SK-N-SH (cell line): ENCODE measurements around the gene ADAM21. TPM values are rescaled to one million over a fixed set of nuclear protein-coding genes. Genes with fewer than 3 reads are reported as not detected.

Experiments used
- CTCF ChIA-PET: fragments of 300-600, 350-600 bp; formaldehyde crosslinking; extraction: SDS; loops from one replicate; lab custom pipeline; 2021; lab: Yijun Ruan, JAX
- POLR2A ChIA-PET: fragments of 350-600 bp; sonication (Branson Sonifier 250); formaldehyde crosslinking; extraction: SDS; loops from one replicate; lab custom pipeline; 2020; ENCODE audit warnings: antibody characterized with exemption, inconsistent platforms; lab: Yijun Ruan, JAX
- DNase-seq: peaks from one replicate; pipeline ENCODE4 v3.0.0; 2012
- H2AFZ ChIP-seq: fragments of 200-600 bp; sonication (generic); 2 replicates; pipeline ENCODE4 v1.8.1; 2016; ENCODE audit warnings: antibody characterized with exemption, mild to moderate bottlenecking, low read depth
- H3F3A ChIP-seq: fragments of 200-600 bp; sonication (generic); replicated peaks from 2 replicates; pipeline ENCODE3; 2016; ENCODE audit warnings: antibody characterized with exemption, mild to moderate bottlenecking; ENCODE audit not compliant: insufficient read depth
- H3K27ac ChIP-seq, 2 experiments: fragments of 200-500 bp in 1 of 2; fragments of 200-600 bp in 1 of 2; sonication (Bioruptor generic) in 1 of 2; sonication (generic), shearing (Covaris generic) in 1 of 2; 2 replicates each; pipeline versions ENCODE4 v1.5.1 to v1.6.1; 2014 to 2016; ENCODE audit warnings: low read depth in 2 of 2, inconsistent platforms in 1 of 2, low read length in 1 of 2, mild to moderate bottlenecking in 1 of 2, mixed read lengths in 1 of 2
- H3K27me3 ChIP-seq: fragments of 200-600 bp; sonication (generic), shearing (Covaris generic); 2 replicates; pipeline ENCODE4 v1.6.1; 2016; ENCODE audit warnings: mixed run types; ENCODE audit not compliant: insufficient read depth
- H3K36me3 ChIP-seq, 2 experiments: fragments of 200-500 bp in 1 of 2; fragments of 200-600 bp in 1 of 2; sonication (Bioruptor generic) in 1 of 2; sonication (generic) in 1 of 2; replicated peaks in 1 of 2; 2 replicates each; pipeline versions ENCODE3 to v1.5.1; 2014 to 2016; ENCODE audit warnings: low read length in 1 of 2, mild to moderate bottlenecking in 1 of 2; ENCODE audit not compliant: insufficient read depth in 2 of 2, control insufficient read depth in 1 of 2
- H3K4me1 ChIP-seq, 2 experiments: fragments of 200-500 bp in 1 of 2; fragments of 200-600 bp in 1 of 2; sonication (Bioruptor generic) in 1 of 2; sonication (generic), shearing (Covaris generic) in 1 of 2; 2 replicates each; pipeline versions ENCODE4 v1.5.1 to v1.6.1; 2014 to 2016; ENCODE audit warnings: low read depth in 1 of 2, low read length in 1 of 2, mixed run types in 1 of 2; ENCODE audit not compliant: insufficient read depth in 2 of 2, control insufficient read depth in 1 of 2
- H3K4me2 ChIP-seq: fragments of 200-600 bp; sonication (generic), shearing (Covaris generic); 2 replicates; pipeline ENCODE4 v1.6.1; 2017; ENCODE audit warnings: mixed run types
- H3K4me3 ChIP-seq, 2 experiments: fragments of 200-500 bp in 1 of 2; fragments of 200-600 bp in 1 of 2; sonication (Bioruptor generic) in 1 of 2; sonication (generic), shearing (Covaris generic) in 1 of 2; 2 replicates each; pipeline versions ENCODE4 v1.5.1 to v1.8.1; 2014 to 2016; ENCODE audit warnings: low read depth in 2 of 2, inconsistent platforms in 1 of 2, low read length in 1 of 2, mild to moderate bottlenecking in 1 of 2, mixed read lengths in 1 of 2, moderate library complexity in 1 of 2
- H3K79me2 ChIP-seq: fragments of 200-600 bp; sonication (generic); 2 replicates; pipeline ENCODE4 v1.8.1; 2017; ENCODE audit warnings: mild to moderate bottlenecking; ENCODE audit not compliant: insufficient read depth
- H3K9ac ChIP-seq: fragments of 200-600 bp; sonication (generic); 2 replicates; pipeline ENCODE4 v1.6.1; 2017; ENCODE audit warnings: mixed run types
- H3K9me2 ChIP-seq: fragments of 200-600 bp; sonication (generic); 2 replicates; pipeline ENCODE4 v1.6.1; 2017; ENCODE audit warnings: mixed run types
- H3K9me3 ChIP-seq: fragments of 200-600 bp; sonication (generic); 2 replicates; pipeline ENCODE4 v1.6.1; 2017; ENCODE audit warnings: mixed run types, mild to moderate bottlenecking, moderate library complexity
- H4K20me1 ChIP-seq: fragments of 200-600 bp; sonication (generic); 2 replicates; pipeline ENCODE4 v1.6.1; 2017; ENCODE audit warnings: mild to moderate bottlenecking, mixed run types; ENCODE audit not compliant: insufficient read depth
- CTCF ChIP-seq: fragments of 200-600 bp; sonication (generic); IDR thresholded peaks from 2 replicates; pipeline ENCODE4 v1.6.1; 2017; ENCODE audit warnings: antibody characterized with exemption, mild to moderate bottlenecking, moderate library complexity
- FOSL2 ChIP-seq: IDR thresholded peaks from 2 replicates; pipeline ENCODE4 v1.4.0; 2012; ENCODE audit warnings: low read depth, mild to moderate bottlenecking, moderate library complexity, borderline replicate concordance
- FOXJ3 ChIP-seq: sonication (generic); formaldehyde crosslinking; IDR thresholded peaks from 2 replicates; pipeline ENCODE4 v1.5.1; 2020; ENCODE audit warnings: mild to moderate bottlenecking, missing genetic modification reagents
- MAX ChIP-seq: IDR thresholded peaks from 2 replicates; pipeline ENCODE4 v1.4.0; 2012; ENCODE audit warnings: low read depth
- NFIC ChIP-seq: IDR thresholded peaks from 2 replicates; pipeline ENCODE4 v1.4.0; 2012; ENCODE audit warnings: borderline replicate concordance
- NRF1 ChIP-seq: IDR thresholded peaks from 2 replicates; pipeline ENCODE4 v1.6.1; 2012; ENCODE audit warnings: low read depth, mild to moderate bottlenecking, low read length
- POLR2AphosphoS5 ChIP-seq: IDR thresholded peaks from 2 replicates; pipeline ENCODE4 v1.6.1; 2012; ENCODE audit warnings: low read depth, low read length
- RAD21 ChIP-seq: IDR thresholded peaks from 2 replicates; pipeline ENCODE4 v1.6.1; 2012; ENCODE audit warnings: mild to moderate bottlenecking, low read length
- REST ChIP-seq: IDR thresholded peaks from 2 replicates; pipeline ENCODE4 v1.6.1; 2012; ENCODE audit warnings: mild to moderate bottlenecking, low read depth, low read length, moderate library complexity
- SMC3 ChIP-seq: IDR thresholded peaks from 2 replicates; pipeline ENCODE4 v1.6.1; 2012; ENCODE audit warnings: low read depth, low read length, improper control_type of control experiment
- TAF1 ChIP-seq: IDR thresholded peaks from 2 replicates; pipeline ENCODE4 v1.6.1; 2012; ENCODE audit warnings: low read depth, mild to moderate bottlenecking, low read length, moderate library complexity, borderline replicate concordance
- TCF12 ChIP-seq: IDR thresholded peaks from 2 replicates; pipeline ENCODE4 v1.4.0; 2012
- USF1 ChIP-seq: IDR thresholded peaks from 2 replicates; pipeline ENCODE4 v1.4.0; 2012; ENCODE audit warnings: low read depth, borderline replicate concordance
- WGBS: methylation state at CpG from one replicate; pipeline ENCODE4 v1.1.6; 2017; ENCODE audit warnings: low lambda C conversion rate; 5-methylcytosine and 5-hydroxymethylcytosine counted together
- polyA plus RNA-seq, 3 experiments: library from polyadenylated mRNA; depleted of rRNA; stranded (reverse); fragments of >200 nt; gene quantifications; 2 replicates each; pipeline ENCODE4 v1.2.3, GENCODE V29; 2012

Gene ADAM21
- polyA plus RNA-seq, 1 of the 3 experiments (the other 2 are of a cell fraction): 1.6 TPM

- Histone ChIP-seq H3K27ac (no peak overlapping the region), H4K20me1 (no peaks in the 10 kb centered on the region), H3F3A (no peaks in the 10 kb centered on the region), H3K4me3 (no peak overlapping the region), H3K36me3 (no peaks in the 10 kb centered on the region), H3K4me2 (no peak overlapping the region), H3K9me2 (no peaks in the 10 kb centered on the region), H3K4me1 (no peaks in the 10 kb centered on the region), H3K9ac (no peak overlapping the region), H3K27me3 (no peaks in the 10 kb centered on the region), H2AFZ (no peak overlapping the region), H3K79me2 (no peaks in the 10 kb centered on the region), H3K9me3 (no peaks in the 10 kb centered on the region)
- CTCF ChIA-PET: no interaction called here
- TF ChIP-seq POLR2AphosphoS5: no peak
- 8% methylated on average over 4 of the region's 4 CpGs for WGBS
- DNase-seq: no peak
- POLR2A ChIA-PET: no interaction called here
These were observed 9.2 kb upstream of the ADAM21 start for GRCh38 chr14:70442750-70443149.

- no peaks in the 10 kb centered on the region for H3K4me1 ChIP-seq
- no peaks in the 10 kb centered on the region for H3K9me3 ChIP-seq
- CTCF ChIA-PET: no interaction called here
- no peak overlapping the region for H3K27ac ChIP-seq
- H3K9ac ChIP-seq: no peak overlapping the region
- no peak for TF ChIP-seq FOXJ3 (CRISPR knock-in tag)
- TF ChIP-seq TAF1: no peak
- TF ChIP-seq NRF1: no peak
- TF ChIP-seq SMC3: no peak
- no peak for TF ChIP-seq MAX
- TF ChIP-seq USF1: no peak
- TF ChIP-seq, all 33 proteins: peak for 0
- no peak overlapping the region for H3K4me2 ChIP-seq
- no peaks in the 10 kb centered on the region for H3F3A ChIP-seq
- H3K27me3 ChIP-seq: no peaks in the 10 kb centered on the region
- POLR2A ChIA-PET: no interaction called here
- H2AFZ ChIP-seq: no peak overlapping the region
- 13% methylated on average over 4 of the region's 4 CpGs for WGBS
- H3K9me2 ChIP-seq: no peaks in the 10 kb centered on the region
- H3K36me3 ChIP-seq: no peaks in the 10 kb centered on the region
- no peak overlapping the region for H3K4me3 ChIP-seq
- no peak for DNase-seq
- no peaks in the 10 kb centered on the region for H4K20me1 ChIP-seq
- H3K79me2 ChIP-seq: no peaks in the 10 kb centered on the region
These were observed 3.2 kb upstream of the ADAM21 start for GRCh38 chr14:70448633-70449340.

- H2AFZ ChIP-seq: no peak overlapping the region
- H3F3A ChIP-seq: no peaks in the 10 kb centered on the region
- no peaks in the 10 kb centered on the region for H3K9me2 ChIP-seq
- H3K79me2 ChIP-seq: no peaks in the 10 kb centered on the region
- WGBS: 32% methylated on average over 1 of the region's 1 CpG
- H3K4me1 ChIP-seq: no peaks in the 10 kb centered on the region
- no peak for DNase-seq
- CTCF ChIA-PET: no interaction called here
- H3K36me3 ChIP-seq: no peaks in the 10 kb centered on the region
- no peaks in the 10 kb centered on the region for H3K27me3 ChIP-seq
- no peaks in the 10 kb centered on the region for H4K20me1 ChIP-seq
- POLR2A ChIA-PET: no interaction called here
- no peaks in the 10 kb centered on the region for H3K9me3 ChIP-seq
- no peak overlapping the region for H3K27ac ChIP-seq
- no peak overlapping the region for H3K4me3 ChIP-seq
- H3K4me2 ChIP-seq: no peak overlapping the region
- H3K9ac ChIP-seq: no peak overlapping the region
- TF ChIP-seq TCF12 (no peak), NRF1 (no peak), USF1 (no peak), MAX (no peak), NFIC (no peak), SMC3 (no peak), REST (no peak), CTCF (no peak), RAD21 (no peak), FOSL2 (no peak)
These were observed 2.8 kb downstream of the ADAM21 start for GRCh38 chr14:70454731-70455130.
